Effector memory CD8-positive, alpha-beta T cell (primary cell): ENCODE results near the gene CYP24A1.

Experiments used
- ATAC-seq: fragments of 150-1000 bp; cut with Tn5 transposase; replicated peaks from 2 replicates; pipeline ENCODE4 v1.10.0; 2021; ENCODE audit warnings: mild to moderate bottlenecking, moderate library complexity
- DNase-seq, 3 experiments: peaks; one replicate each; pipeline ENCODE4 v3.0.0; 2021
- H3K27ac Mint-ChIP-seq, 2 donors: one replicate each; pipeline ENCODE4 v1.8.0; 2022; ENCODE audit warnings: mild to moderate bottlenecking in 2 of 2, mixed read lengths in 2 of 2, moderate library complexity in 2 of 2
- H3K27me3 Mint-ChIP-seq, 2 donors: one replicate each; pipeline ENCODE4 v1.8.0; 2022; ENCODE audit warnings: mixed read lengths in 2 of 2
- H3K36me3 Mint-ChIP-seq: one replicate; pipeline ENCODE4 v1.8.0; 2022; ENCODE audit warnings: mild to moderate bottlenecking, moderate library complexity, mixed read lengths; ENCODE audit not compliant: insufficient read depth
- H3K4me1 Mint-ChIP-seq, 2 donors: one replicate each; pipeline ENCODE4 v1.8.0; 2022; ENCODE audit warnings: low read depth in 2 of 2, mixed read lengths in 2 of 2
- H3K4me3 Mint-ChIP-seq, 2 donors: one replicate each; pipeline ENCODE4 v1.8.0; 2022; ENCODE audit warnings: mild to moderate bottlenecking in 2 of 2, mixed read lengths in 2 of 2, moderate library complexity in 2 of 2
- H3K9me3 Mint-ChIP-seq, 2 donors: one replicate each; pipeline ENCODE4 v1.8.0; 2022; ENCODE audit warnings: mixed read lengths in 2 of 2

The CYP24A1 gene

DNA sequence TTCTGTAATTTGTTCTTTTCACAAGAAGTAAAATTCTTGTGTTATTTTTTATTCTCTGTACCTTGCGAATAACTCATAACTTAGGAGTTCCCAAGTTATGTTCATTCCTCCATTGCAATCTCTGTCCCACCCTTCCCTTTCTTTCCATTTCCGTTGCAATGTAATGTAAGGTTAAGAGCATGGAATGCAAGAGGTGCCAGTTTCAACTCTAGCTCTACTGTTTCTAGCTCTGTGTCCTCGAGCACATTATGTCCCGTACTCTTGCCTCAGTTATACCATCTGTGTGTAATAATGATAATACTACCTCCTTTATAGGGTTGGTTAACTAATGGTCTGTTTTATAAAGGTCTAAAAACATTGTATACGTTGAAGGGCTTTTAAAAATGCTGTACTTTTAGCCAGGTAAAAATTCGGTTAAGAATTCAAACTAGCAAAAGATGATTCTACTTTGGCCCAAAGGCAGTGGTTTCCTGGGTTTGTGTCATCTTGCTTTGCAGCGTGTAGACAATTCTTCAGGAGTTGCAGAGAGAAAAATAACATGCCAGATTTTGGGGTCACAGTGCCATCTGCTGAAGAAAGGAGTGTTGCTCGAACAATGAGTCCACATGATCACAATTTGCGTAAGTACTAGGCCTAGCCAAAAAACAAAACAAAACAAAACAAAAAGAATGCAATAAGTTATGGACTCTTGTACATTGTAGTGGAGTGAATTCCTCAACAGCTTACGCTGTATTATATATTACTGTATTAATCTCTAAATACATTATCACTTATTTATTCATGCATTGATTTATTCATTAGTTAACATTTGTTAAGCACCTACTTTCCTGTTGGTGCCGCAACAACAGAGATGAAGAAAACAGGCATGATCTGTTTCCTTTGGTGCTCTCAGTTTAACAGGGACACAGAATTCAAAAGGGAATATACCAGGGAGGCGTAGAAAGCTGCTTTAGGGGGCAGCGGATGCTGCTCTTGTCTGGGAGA, 24.1 kb upstream of the CYP24A1 start:
- Mint-ChIP-seq H3K27me3 (peaks cover 27 to 44% of the 10 kb centered on the region in 2 donors), H3K4me3 (no peak overlapping the region), H3K4me1 (no peaks in the 10 kb centered on the region), H3K27ac (no peak overlapping the region), H3K9me3 (no peaks in the 10 kb centered on the region), H3K36me3 (no peaks in the 10 kb centered on the region)
- no peak for ATAC-seq
- no peak for DNase-seq

DNA sequence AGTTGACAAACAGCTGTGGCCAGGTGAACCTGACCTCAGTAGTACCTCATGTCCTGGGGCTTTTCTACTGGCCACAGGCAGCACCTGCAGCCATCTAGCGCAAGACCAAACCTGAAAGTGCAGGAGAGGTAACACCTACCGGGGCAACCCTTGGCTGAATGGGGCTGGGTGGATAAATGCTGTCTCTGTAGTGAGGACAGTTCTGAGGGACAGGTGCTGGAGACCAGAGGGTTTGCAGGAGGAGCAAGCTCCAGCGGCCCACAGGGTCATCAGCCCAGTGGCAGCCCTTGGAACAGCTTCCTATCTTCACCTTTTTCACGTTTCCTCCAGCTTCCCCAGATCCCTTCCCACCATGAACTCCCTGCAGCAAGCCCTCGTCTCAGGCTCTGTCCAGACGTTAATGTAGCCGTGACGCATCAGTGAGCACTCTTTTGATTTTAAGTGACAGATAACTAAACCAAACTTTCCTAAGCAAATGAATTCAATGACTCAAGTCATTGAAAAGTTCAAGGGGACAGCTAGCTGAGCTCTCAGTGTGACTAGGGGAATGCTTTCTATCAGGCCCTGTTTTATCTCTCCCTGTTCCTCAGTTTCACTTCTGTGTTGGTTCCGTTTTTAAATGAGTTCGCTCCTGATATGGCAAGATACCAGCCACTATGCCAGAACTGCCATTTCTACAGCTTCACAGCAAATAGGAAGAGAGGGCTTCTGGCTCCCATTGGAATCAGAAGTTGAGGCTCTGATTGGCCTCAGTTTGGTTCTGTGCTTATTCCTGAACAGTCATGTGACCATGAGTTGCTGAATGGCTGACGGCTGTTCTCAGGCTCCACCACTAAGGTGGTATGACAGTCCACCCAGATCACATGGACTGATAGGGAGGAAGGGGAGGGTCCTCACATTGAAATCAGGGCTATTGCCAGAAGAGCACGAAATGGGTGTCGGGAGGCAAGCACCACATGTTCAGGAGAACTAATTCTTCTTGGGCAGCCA, 22.0 kb upstream of the CYP24A1 start:
- no peaks in the 10 kb centered on the region for H3K36me3 Mint-ChIP-seq
- H3K9me3 Mint-ChIP-seq, result no peaks in the 10 kb centered on the region
- H3K4me1 Mint-ChIP-seq, result no peaks in the 10 kb centered on the region
- ATAC-seq (no peak), DNase-seq (no peak)
- H3K27me3 Mint-ChIP-seq, result peaks cover 34 to 44% of the 10 kb centered on the region in 2 donors
- no peak overlapping the region for H3K4me3 Mint-ChIP-seq
- no peak overlapping the region for H3K27ac Mint-ChIP-seq

DNA sequence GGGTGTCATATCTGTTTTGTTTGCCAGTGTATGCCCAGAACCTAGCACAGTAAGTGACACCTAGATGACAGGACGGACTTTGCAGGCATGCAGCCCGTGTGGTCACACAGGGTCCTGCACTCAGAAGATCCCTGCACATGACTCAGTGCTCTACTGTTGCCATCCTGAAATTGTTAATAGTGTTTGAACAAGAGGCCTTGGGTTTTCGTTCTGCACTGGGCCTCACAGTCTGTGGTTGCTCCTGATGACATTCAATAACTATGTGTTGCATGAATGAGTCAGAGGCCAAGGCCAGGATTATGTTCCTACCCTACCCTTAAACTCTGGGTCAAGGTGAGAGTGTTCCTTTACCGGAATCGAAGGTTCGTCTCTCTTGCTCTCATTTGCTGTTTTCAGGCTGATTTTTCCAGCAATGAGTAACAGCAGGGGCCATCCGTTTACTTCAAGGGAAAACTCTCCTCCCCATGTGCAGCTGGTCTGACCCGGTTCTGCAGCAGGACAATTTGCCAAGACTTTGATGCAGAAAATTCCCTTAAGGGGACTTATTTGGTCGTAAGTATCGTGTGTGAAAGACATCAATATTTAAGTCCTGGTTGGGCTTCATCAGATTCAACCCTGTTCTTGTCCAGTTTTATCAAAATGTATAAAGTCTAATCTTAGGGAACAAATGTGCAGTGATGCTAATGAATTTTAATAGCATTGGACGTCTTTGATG, 21.1 kb upstream of the CYP24A1 start:
- Mint-ChIP-seq H3K36me3 (no peaks in the 10 kb centered on the region), H3K27ac (no peak overlapping the region), H3K4me3 (no peak overlapping the region), H3K27me3 (peaks cover 34 to 41% of the 10 kb centered on the region in 2 donors), H3K9me3 (no peaks in the 10 kb centered on the region), H3K4me1 (no peaks in the 10 kb centered on the region)
- DNase-seq, result no peak
- ATAC-seq, result no peak

DNA sequence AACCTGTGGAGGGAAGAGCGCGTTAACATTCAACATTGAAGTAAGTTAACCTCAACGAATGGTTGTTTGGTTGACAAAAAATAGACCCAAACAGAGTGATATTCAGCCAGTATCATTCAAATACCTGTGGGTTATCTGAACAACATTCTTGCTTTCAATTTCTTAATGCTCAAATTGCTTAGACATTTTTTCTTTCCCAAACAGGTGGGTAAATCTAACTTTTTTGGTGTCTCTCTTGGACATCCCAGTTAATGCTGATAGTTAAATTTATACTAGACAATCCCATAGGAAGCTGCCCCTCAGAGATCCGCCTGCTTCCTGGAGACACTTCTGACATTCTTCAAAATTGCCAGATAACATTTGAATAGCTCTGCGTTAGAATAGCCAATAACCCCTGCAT, 20.0 kb upstream of the CYP24A1 start:
- no peak for DNase-seq
- no peak overlapping the region for H3K27ac Mint-ChIP-seq
- H3K4me3 Mint-ChIP-seq, result no peak overlapping the region
- no peaks in the 10 kb centered on the region for H3K9me3 Mint-ChIP-seq
- H3K27me3 Mint-ChIP-seq, result peaks cover 34 to 41% of the 10 kb centered on the region in 2 donors
- no peaks in the 10 kb centered on the region for H3K36me3 Mint-ChIP-seq
- no peak for ATAC-seq
- no peaks in the 10 kb centered on the region for H3K4me1 Mint-ChIP-seq

GRCh38 chr20:54190217-54190616, 16.4 kb upstream of the CYP24A1 start:
- Mint-ChIP-seq H3K9me3 (no peaks in the 10 kb centered on the region), H3K36me3 (no peaks in the 10 kb centered on the region), H3K4me1 (no peaks in the 10 kb centered on the region), H3K27me3 (peaks cover 44 to 51% of the 10 kb centered on the region in 2 donors), H3K27ac (no peak overlapping the region), H3K4me3 (no peak overlapping the region)
- no peak for ATAC-seq
- no peak for DNase-seq

DNA sequence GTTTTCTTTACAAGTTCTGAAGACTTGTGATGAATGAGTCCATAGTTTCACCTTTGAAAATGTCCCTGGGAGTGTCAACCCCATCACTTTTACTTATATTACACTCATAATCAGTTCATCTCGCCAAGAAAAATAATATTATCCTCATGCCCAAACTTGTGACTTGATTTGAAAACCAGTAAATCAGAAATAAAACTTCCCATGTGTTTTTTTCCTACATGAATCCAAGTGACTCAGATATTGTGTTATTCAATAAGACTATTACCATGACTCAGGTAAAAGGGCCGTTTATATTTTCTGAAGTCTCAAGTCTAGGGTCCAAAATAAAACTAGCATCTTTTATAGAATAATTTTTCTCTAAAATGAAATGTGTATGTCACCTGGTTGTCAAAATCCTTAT, 15.8 kb upstream of the CYP24A1 start:
- peaks cover 46 to 51% of the 10 kb centered on the region in 2 donors for H3K27me3 Mint-ChIP-seq
- DNase-seq, result no peak
- H3K27ac Mint-ChIP-seq, result no peak overlapping the region

GRCh38 chr20:54188132-54188849, 14.5 kb upstream of the CYP24A1 start:
- DNase-seq, result no peak

More for the DNA sequence above, 15.8 kb upstream of the CYP24A1 start:
- Mint-ChIP-seq H3K36me3 (no peaks in the 10 kb centered on the region), H3K4me1 (no peaks in the 10 kb centered on the region), H3K9me3 (no peaks in the 10 kb centered on the region), H3K4me3 (no peak overlapping the region)
- no peak for ATAC-seq

DNA sequence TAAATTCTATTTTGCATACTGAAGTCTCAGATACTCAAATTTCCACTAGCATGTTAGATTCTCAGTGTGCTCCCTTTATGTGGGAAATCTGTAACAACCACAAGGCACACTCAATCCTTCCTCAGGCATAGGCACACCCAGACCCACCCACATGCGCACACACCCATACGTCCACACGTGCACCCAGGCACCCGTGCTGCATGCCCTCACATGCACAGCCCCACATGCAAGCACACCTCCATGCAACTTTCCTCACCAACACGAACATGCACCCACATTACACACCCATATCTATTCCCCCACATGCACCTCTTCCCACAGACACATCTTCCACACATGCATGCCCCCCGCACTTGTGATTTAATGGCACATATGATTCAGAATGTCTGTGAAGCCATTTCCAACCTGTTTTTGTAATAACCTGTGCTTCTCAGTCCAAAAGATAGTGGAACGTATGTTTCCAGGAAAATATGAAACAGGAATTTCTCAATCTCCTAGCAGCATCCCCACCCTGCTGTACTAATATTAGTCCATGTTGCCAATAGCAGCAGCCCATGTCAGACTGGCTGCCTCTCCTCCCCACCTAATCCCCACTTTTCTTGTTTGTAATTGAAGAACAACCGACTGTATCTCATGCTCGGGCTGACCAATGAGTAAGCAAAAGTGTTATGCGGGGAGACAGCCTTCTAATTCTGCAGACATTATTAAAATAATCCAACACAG, 11.3 kb upstream of the CYP24A1 start:
- H3K9me3 Mint-ChIP-seq, result no peaks in the 10 kb centered on the region
- H3K36me3 Mint-ChIP-seq, result no peaks in the 10 kb centered on the region
- DNase-seq (no peak), ATAC-seq (no peak)
- no peak overlapping the region for H3K4me3 Mint-ChIP-seq
- H3K27ac Mint-ChIP-seq, result no peak overlapping the region
- peaks cover 60 to 72% of the 10 kb centered on the region in 2 donors for H3K27me3 Mint-ChIP-seq
- no peaks in the 10 kb centered on the region for H3K4me1 Mint-ChIP-seq

More at GRCh38 chr20:54188132-54188849, 14.5 kb upstream of the CYP24A1 start:
- Mint-ChIP-seq H3K27me3 (peaks cover 52 to 59% of the 10 kb centered on the region in 2 donors), H3K36me3 (no peaks in the 10 kb centered on the region), H3K4me1 (no peaks in the 10 kb centered on the region), H3K4me3 (no peak overlapping the region), H3K27ac (no peak overlapping the region), H3K9me3 (no peaks in the 10 kb centered on the region)
- ATAC-seq, result no peak

GRCh38 chr20:54184071-54184470, 10.3 kb upstream of the CYP24A1 start:
- H3K9me3 Mint-ChIP-seq, result no peaks in the 10 kb centered on the region
- no peaks in the 10 kb centered on the region for H3K4me1 Mint-ChIP-seq
- no peak overlapping the region for H3K4me3 Mint-ChIP-seq
- peaks cover 60 to 73% of the 10 kb centered on the region in 2 donors for H3K27me3 Mint-ChIP-seq
- H3K36me3 Mint-ChIP-seq, result no peaks in the 10 kb centered on the region
- ATAC-seq (no peak), DNase-seq (no peak)
- H3K27ac Mint-ChIP-seq, result no peak overlapping the region

GRCh38 chr20:54180931-54181330, 7.1 kb upstream of the CYP24A1 start:
- Mint-ChIP-seq H3K27me3 (peaks cover 67 to 79% of the 10 kb centered on the region in 2 donors), H3K4me1 (no peaks in the 10 kb centered on the region), H3K4me3 (no peak overlapping the region), H3K9me3 (no peaks in the 10 kb centered on the region), H3K36me3 (no peaks in the 10 kb centered on the region), H3K27ac (no peak overlapping the region)
- no peak for DNase-seq
- no peak for ATAC-seq

- H3K4me1 Mint-ChIP-seq, result no peaks in the 10 kb centered on the region
- no peak overlapping the region for H3K27ac Mint-ChIP-seq
- peaks cover 66 to 79% of the 10 kb centered on the region in 2 donors for H3K27me3 Mint-ChIP-seq
- DNase-seq (no peak), ATAC-seq (no peak)
- no peaks in the 10 kb centered on the region for H3K9me3 Mint-ChIP-seq
- no peak overlapping the region for H3K4me3 Mint-ChIP-seq
- no peaks in the 10 kb centered on the region for H3K36me3 Mint-ChIP-seq
These were observed 6.2 kb upstream of the CYP24A1 start for GRCh38 chr20:54179946-54180345.

DNA sequence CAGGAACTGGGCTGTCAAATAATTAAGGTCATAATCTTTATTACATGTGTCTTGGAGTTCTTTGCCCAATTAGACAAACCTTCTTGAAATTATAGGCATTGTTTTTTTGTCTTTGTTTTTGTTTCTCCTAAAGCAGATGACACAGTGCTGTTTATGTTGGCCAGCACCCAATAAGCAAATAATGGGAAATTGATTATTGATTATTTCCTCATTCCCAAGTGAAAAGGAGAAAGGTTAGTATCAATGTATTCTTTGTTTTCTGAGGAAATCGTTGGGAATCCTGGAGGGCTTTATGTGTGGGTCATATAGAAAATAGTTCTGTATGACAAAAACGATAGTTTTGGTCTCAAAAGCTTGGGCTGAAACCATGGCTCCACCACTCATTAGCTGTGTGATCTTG, 4.5 kb upstream of the CYP24A1 start:
- no peak for ATAC-seq
- no peaks in the 10 kb centered on the region for H3K9me3 Mint-ChIP-seq
- H3K27ac Mint-ChIP-seq, result no peak overlapping the region
- H3K27me3 Mint-ChIP-seq, result peaks cover 66 to 80% of the 10 kb centered on the region in 2 donors
- DNase-seq, result no peak
- H3K36me3 Mint-ChIP-seq, result no peaks in the 10 kb centered on the region
- H3K4me1 Mint-ChIP-seq, result peaks cover 9 to 11% of the 10 kb centered on the region in 2 donors
- H3K4me3 Mint-ChIP-seq, result no peak overlapping the region
